GM23338 (cell line): ENCODE data around the gene LHX4. TPM values are rescaled to one million over a fixed set of nuclear protein-coding genes. Genes with fewer than 3 reads are reported as not detected.

ENCODE experiments used
- ATAC-seq: fragments of 200-7000 bp; cut with Tn5 transposase; 3 replicates; pipeline ENCODE4 v1.9.1; 2020
- DNase-seq: peaks from one replicate; pipeline ENCODE4 v3.0.0-alpha.2; 2015; ENCODE audit warnings: low spot score
- H2AFZ ChIP-seq: fragments of 200-600 bp; sonication (generic); 2 replicates; pipeline ENCODE4 v1.8.0; 2016; ENCODE audit warnings: antibody characterized with exemption, mild to moderate bottlenecking, moderate library complexity
- H3F3A ChIP-seq: fragments of 200-600 bp; sonication (generic); replicated peaks from 2 replicates; pipeline ENCODE4 v1.8.0; 2017; ENCODE audit warnings: antibody characterized with exemption, mixed run types, low read depth
- H3K27ac ChIP-seq: fragments of 200-600 bp; sonication (generic); 2 replicates; pipeline ENCODE4 v1.6.1; 2016; ENCODE audit warnings: low read depth
- H3K27me3 ChIP-seq: fragments of 200-600 bp; sonication (generic); 2 replicates; pipeline ENCODE4 v1.8.0; 2016; ENCODE audit warnings: mild to moderate bottlenecking, mixed run types, moderate library complexity; ENCODE audit not compliant: insufficient read depth
- H3K36me3 ChIP-seq: fragments of 200-600 bp; sonication (generic); 2 replicates; pipeline ENCODE4 v1.8.0; 2016; ENCODE audit warnings: mild to moderate bottlenecking; ENCODE audit not compliant: insufficient read depth
- H3K4me1 ChIP-seq: fragments of 200-600 bp; sonication (generic); 2 replicates; pipeline ENCODE4 v1.8.0; 2016; ENCODE audit warnings: mild to moderate bottlenecking, moderate library complexity; ENCODE audit not compliant: insufficient read depth
- H3K4me2 ChIP-seq: fragments of 200-600 bp; sonication (generic); 2 replicates; pipeline ENCODE4 v1.7.1; 2017; ENCODE audit warnings: mixed run types
- H3K4me3 ChIP-seq: fragments of 200-600 bp; sonication (generic); 2 replicates; pipeline ENCODE4 v1.6.1; 2016; ENCODE audit warnings: mixed run types
- H3K79me2 ChIP-seq: fragments of 200-600 bp; sonication (generic); replicated peaks from 2 replicates; pipeline ENCODE4 v1.8.0; 2017; ENCODE audit warnings: mild to moderate bottlenecking; ENCODE audit not compliant: insufficient read depth
- H3K9me2 ChIP-seq: fragments of 200-600 bp; sonication (generic); 2 replicates; pipeline ENCODE4 v1.8.0; 2017; ENCODE audit not compliant: insufficient read depth
- H4K20me1 ChIP-seq: fragments of 200-600 bp; sonication (generic); replicated peaks from 2 replicates; pipeline ENCODE4 v1.8.0; 2017; ENCODE audit warnings: mild to moderate bottlenecking; ENCODE audit not compliant: insufficient read depth
- H3K27ac Mint-ChIP-seq: 2 replicates; pipeline ENCODE4 v1.8.0; 2020; ENCODE audit warnings: inconsistent platforms, mild to moderate bottlenecking, moderate library complexity, mixed read lengths
- H3K27me3 Mint-ChIP-seq: 3 replicates; pipeline ENCODE4 v1.8.0; 2022; ENCODE audit warnings: low read depth, mild to moderate bottlenecking, moderate library complexity, mixed read lengths, inconsistent platforms; ENCODE audit not compliant: insufficient read depth, poor library complexity
- H3K36me3 Mint-ChIP-seq: 3 replicates; pipeline ENCODE4 v1.8.0; 2021; ENCODE audit warnings: low read depth, mild to moderate bottlenecking, inconsistent platforms, moderate library complexity, mixed read lengths
- H3K4me1 Mint-ChIP-seq: 3 replicates; pipeline ENCODE4 v1.8.0; 2020; ENCODE audit warnings: mild to moderate bottlenecking, inconsistent platforms, mixed read lengths
- H3K4me3 Mint-ChIP-seq: 3 replicates; pipeline ENCODE4 v1.8.0; 2021; ENCODE audit warnings: moderate library complexity, mild to moderate bottlenecking, inconsistent platforms, mixed read lengths
- H3K9me3 Mint-ChIP-seq: 3 replicates; pipeline ENCODE4 v1.8.0; 2020; ENCODE audit warnings: moderate library complexity, mild to moderate bottlenecking, inconsistent platforms, mixed read lengths
- CREB1 ChIP-seq: fragments of 250-450 bp; sonication (Bioruptor Pico); IDR thresholded peaks from 2 replicates; pipeline ENCODE4 v1.5.0; 2020; ENCODE audit warnings: low read depth, mild to moderate bottlenecking, moderate library complexity
- CTCF ChIP-seq, 2 experiments: fragments of 200-600 bp in 1 of 2; sonication (generic) in 1 of 2; conservative IDR thresholded peaks; 2 replicates each; pipeline versions ENCODE4 v1.5.1 to v1.6.1; 2016 to 2017; ENCODE audit warnings: antibody characterized with exemption in 2 of 2, low read depth in 2 of 2, mild to moderate bottlenecking in 2 of 2, moderate library complexity in 1 of 2
- ETS1 ChIP-seq: IDR thresholded peaks from 2 replicates; pipeline ENCODE4 v1.6.1; 2016; ENCODE audit warnings: antibody characterized with exemption
- EZH2 ChIP-seq: fragments of 200-600 bp; sonication (generic); IDR thresholded peaks from one replicate; pipeline ENCODE4 v1.8.0; 2017; ENCODE audit warnings: antibody characterized with exemption, mild to moderate bottlenecking, low read depth; ENCODE audit not compliant: unreplicated experiment
- EZH2phosphoT487 ChIP-seq: fragments of 200-600 bp; sonication (generic); IDR thresholded peaks from one replicate; pipeline ENCODE4 v1.8.1; 2018; ENCODE audit warnings: antibody characterized with exemption; ENCODE audit not compliant: unreplicated experiment
- NANOG ChIP-seq: IDR thresholded peaks from 2 replicates; pipeline ENCODE4 v1.6.1; 2016; ENCODE audit warnings: antibody characterized with exemption, borderline replicate concordance
- POLR2AphosphoS5 ChIP-seq: IDR thresholded peaks from 2 replicates; pipeline ENCODE4 v1.6.1; 2016; ENCODE audit warnings: antibody characterized with exemption, low read depth
- STAT1 ChIP-seq: IDR thresholded peaks from one replicate; pipeline ENCODE4 v1.6.1; 2016; ENCODE audit warnings: antibody characterized with exemption; ENCODE audit not compliant: unreplicated experiment
- ZNF114 ChIP-seq: fragments of 250-450 bp; sonication (Bioruptor Pico); IDR thresholded peaks from 2 replicates; pipeline ENCODE4 v1.5.0; 2020; ENCODE audit warnings: mild to moderate bottlenecking, moderate library complexity
- ZNF331 ChIP-seq: fragments of 250-450 bp; sonication (Bioruptor Pico); IDR thresholded peaks from 2 replicates; pipeline ENCODE4 v1.5.0; 2020; ENCODE audit warnings: low read depth, mild to moderate bottlenecking, moderate library complexity
- ZNF462 ChIP-seq: fragments of 250-450 bp; sonication (Bioruptor Pico); IDR thresholded peaks from 2 replicates; pipeline ENCODE4 v1.5.0; 2020; ENCODE audit warnings: mild to moderate bottlenecking, moderate library complexity
- polyA plus RNA-seq: library from polyadenylated mRNA; unstranded; fragments of >200 nt; fragmentation: Nextera tagmentation; extraction: Ambion mirVana; gene quantifications from 2 replicates; pipeline ENCODE4 v1.2.1, GENCODE V29; 2016
- total RNA-seq: library from RNA; depleted of rRNA; stranded (reverse); fragments of >200 nt; shearing (Covaris generic); gene quantifications from 2 replicates; pipeline ENCODE4 v1.2.3, GENCODE V29; 2014

The LHX4 gene
- total and polyA plus RNA-seq, 2 experiments from 2014 or later, result 1.4 to 2.5 TPM

GRCh38 chr1:180249725-180250498 is 19.8 kb downstream of the LHX4 start:
- no peak overlapping the region for H2AFZ ChIP-seq
- H4K20me1 ChIP-seq, result 0 out of 2 replicates have a peak, but pooled peaks cover 3% of the 10 kb centered on the region
- H3K4me2 ChIP-seq, result peak overlapping the region; percentile 39
- TF ChIP-seq ZNF114 (CRISPR knock-in tag) (no peak), POLR2AphosphoS5 (no peak), STAT1 (no peak), ZNF331 (CRISPR knock-in tag) (no peak), EZH2phosphoT487 (no peak), NANOG (no peak), CREB1 (CRISPR knock-in tag) (no peak), ZNF462 (CRISPR knock-in tag) (no peak), EZH2 (no peak), CTCF (conservative IDR thresholded peaks at IDR 0.05; ENCODE audit: low read depth in 2 of 2) (no peak), ETS1 (no peak)
- Mint-ChIP-seq H3K27me3 (peaks cover 21% of the 10 kb centered on the region), H3K27ac (peak overlapping the region; percentile 56; the same call in 1 of the 2 replicates), H3K4me1 (peaks cover 49% of the 10 kb centered on the region), H3K36me3 (no peaks in the 10 kb centered on the region; the same call in 2 of the 3 replicates), H3K4me3 (no peak overlapping the region), H3K9me3 (no peaks in the 10 kb centered on the region)
- H3K9me2 ChIP-seq, result no peaks in the 10 kb centered on the region
- peaks cover 21% of the 10 kb centered on the region for H3K4me1 ChIP-seq
- H3F3A ChIP-seq, result no peaks in the 10 kb centered on the region
- H3K27me3 ChIP-seq, result no peaks in the 10 kb centered on the region
- ATAC-seq (no peak), DNase-seq (no peak)
- no peaks in the 10 kb centered on the region for H3K36me3 ChIP-seq
- no peak overlapping the region for H3K4me3 ChIP-seq
- no peaks in the 10 kb centered on the region for H3K79me2 ChIP-seq
- H3K27ac ChIP-seq, result no peak overlapping the region
